ENCODE results near the gene FOXL2NB.

The FOXL2NB gene

GRCh38 chr3:138907539-138907938 is 39.5 kb upstream of the FOXL2NB start:
- no peak for DNase-seq (ENCODE audit: low read depth)
- TF ChIP-seq CTCF (IDR thresholded peaks at IDR 0.05; ENCODE audit: low read length, missing control alignments), result no peak
- no peak overlapping the region for H3K4me3 ChIP-seq (replicated peaks; ENCODE audit: low read depth, low read length)

- DNase-seq (ENCODE audit: low read depth), result no peak
- H3K4me3 ChIP-seq (replicated peaks; ENCODE audit: low read depth, low read length), result no peak overlapping the region
- no peak for TF ChIP-seq CTCF (IDR thresholded peaks at IDR 0.05; ENCODE audit: low read length, missing control alignments)
These were observed 38.2 kb upstream of the FOXL2NB start for GRCh38 chr3:138908846-138909245.

GRCh38 chr3:138909904-138910303 is 37.1 kb upstream of the FOXL2NB start:
- DNase-seq (ENCODE audit: low read depth), result no peak
- no peak for TF ChIP-seq CTCF (IDR thresholded peaks at IDR 0.05; ENCODE audit: low read length, missing control alignments)
- H3K4me3 ChIP-seq (replicated peaks; ENCODE audit: low read depth, low read length), result no peak overlapping the region

GRCh38 chr3:138911621-138912020 is 35.4 kb upstream of the FOXL2NB start:
- H3K4me3 ChIP-seq (replicated peaks; ENCODE audit: low read depth, low read length), result no peak overlapping the region
- DNase-seq (ENCODE audit: low read depth), result no peak
- TF ChIP-seq CTCF (IDR thresholded peaks at IDR 0.05; ENCODE audit: low read length, missing control alignments), result no peak

- DNase-seq (ENCODE audit: low read depth), result no peak
- H3K4me3 ChIP-seq (replicated peaks; ENCODE audit: low read depth, low read length), result no peak overlapping the region
- no peak for TF ChIP-seq CTCF (IDR thresholded peaks at IDR 0.05; ENCODE audit: low read length, missing control alignments)
These were observed 34.8 kb upstream of the FOXL2NB start for GRCh38 chr3:138912237-138912636.

GRCh38 chr3:138913766-138914165 is 33.3 kb upstream of the FOXL2NB start:
- no peak for TF ChIP-seq CTCF (IDR thresholded peaks at IDR 0.05; ENCODE audit: low read length, missing control alignments)
- no peak for DNase-seq (ENCODE audit: low read depth)
- H3K4me3 ChIP-seq (replicated peaks; ENCODE audit: low read depth, low read length), result no peak overlapping the region

- no peak for TF ChIP-seq CTCF (IDR thresholded peaks at IDR 0.05; ENCODE audit: low read length, missing control alignments)
- peak; percentile 73 for DNase-seq (ENCODE audit: low read depth)
- peak overlapping the region; percentile 81 for H3K4me3 ChIP-seq (replicated peaks; ENCODE audit: low read depth, low read length)
These were observed 32.0 kb upstream of the FOXL2NB start for GRCh38 chr3:138914870-138915502.
